PC-3 (cell line): ENCODE results near the gene PDIA4.

Experiments used
- EZH2 ChIP-seq: fragments of 300-600 bp; sonication (generic); IDR thresholded peaks from one replicate; pipeline ENCODE4 v1.6.1; 2017; ENCODE audit warnings: antibody characterized with exemption, mild to moderate bottlenecking, low read length; ENCODE audit not compliant: unreplicated experiment
- TF ChIP-seq, protein P1 (sequence below): fragments of 300-600 bp; sonication (generic); conservative IDR thresholded peaks from 2 replicates; pipeline ENCODE4 v1.5.1; 2017; ENCODE audit warnings: antibody characterized with exemption, low read depth, mild to moderate bottlenecking, low read length

- TF ChIP-seq, protein P1, sequence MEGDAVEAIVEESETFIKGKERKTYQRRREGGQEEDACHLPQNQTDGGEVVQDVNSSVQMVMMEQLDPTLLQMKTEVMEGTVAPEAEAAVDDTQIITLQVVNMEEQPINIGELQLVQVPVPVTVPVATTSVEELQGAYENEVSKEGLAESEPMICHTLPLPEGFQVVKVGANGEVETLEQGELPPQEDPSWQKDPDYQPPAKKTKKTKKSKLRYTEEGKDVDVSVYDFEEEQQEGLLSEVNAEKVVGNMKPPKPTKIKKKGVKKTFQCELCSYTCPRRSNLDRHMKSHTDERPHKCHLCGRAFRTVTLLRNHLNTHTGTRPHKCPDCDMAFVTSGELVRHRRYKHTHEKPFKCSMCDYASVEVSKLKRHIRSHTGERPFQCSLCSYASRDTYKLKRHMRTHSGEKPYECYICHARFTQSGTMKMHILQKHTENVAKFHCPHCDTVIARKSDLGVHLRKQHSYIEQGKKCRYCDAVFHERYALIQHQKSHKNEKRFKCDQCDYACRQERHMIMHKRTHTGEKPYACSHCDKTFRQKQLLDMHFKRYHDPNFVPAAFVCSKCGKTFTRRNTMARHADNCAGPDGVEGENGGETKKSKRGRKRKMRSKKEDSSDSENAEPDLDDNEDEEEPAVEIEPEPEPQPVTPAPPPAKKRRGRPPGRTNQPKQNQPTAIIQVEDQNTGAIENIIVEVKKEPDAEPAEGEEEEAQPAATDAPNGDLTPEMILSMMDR, result no peak
- no peak for TF ChIP-seq EZH2
Measured at GRCh38 chr7:148983200-148984146, 44.8 kb downstream of the PDIA4 start.
